Mesendoderm (in vitro differentiated cells): ENCODE results near the gene C18orf63.
"Not testable (repeated sequence)": the region's sequence is repeated elsewhere in the genome, so short reads cannot be mapped to it uniquely, and the experiment has no call there.

Source experiments
- DNase-seq: peaks from one replicate; pipeline ENCODE4 v3.0.0; 2013
- H2AK5ac ChIP-seq: 2 replicates; pipeline ENCODE4 v1.6.1; 2013; ENCODE audit warnings: low read length, inconsistent platforms
- H2BK120ac ChIP-seq: 2 replicates; pipeline ENCODE4 v1.6.1; 2013; ENCODE audit warnings: low read depth, mild to moderate bottlenecking, low read length, moderate library complexity, mixed read lengths
- H2BK15ac ChIP-seq: replicated peaks from 2 replicates; pipeline ENCODE4 v1.6.1; 2013; ENCODE audit warnings: low read depth, mild to moderate bottlenecking, moderate library complexity
- H2BK5ac ChIP-seq: 2 replicates; pipeline ENCODE4 v1.6.1; 2013; ENCODE audit warnings: low read length, inconsistent platforms
- H3K18ac ChIP-seq: 2 replicates; pipeline ENCODE4 v1.6.1; 2013; ENCODE audit warnings: mild to moderate bottlenecking, low read length, mixed read lengths
- H3K23ac ChIP-seq: one replicate; pipeline ENCODE4 v1.6.1; 2013; ENCODE audit warnings: low read length
- H3K27ac ChIP-seq: 2 replicates; pipeline ENCODE4 v1.5.1; 2013; ENCODE audit warnings: low read depth, mild to moderate bottlenecking, inconsistent platforms, low read length, moderate library complexity
- H3K27me3 ChIP-seq: 2 replicates; pipeline ENCODE4 v1.6.1; 2013; ENCODE audit warnings: low read length, control low read depth, mild to moderate bottlenecking, inconsistent platforms; ENCODE audit not compliant: insufficient read depth, poor library complexity
- H3K36me3 ChIP-seq: 2 replicates; pipeline ENCODE4 v1.6.1; 2013; ENCODE audit warnings: low read length, inconsistent platforms; ENCODE audit not compliant: control insufficient read depth, insufficient read depth
- H3K4ac ChIP-seq: one replicate; pipeline ENCODE4 v1.6.1; 2013; ENCODE audit warnings: low read depth, mild to moderate bottlenecking, low read length, moderate library complexity
- H3K4me1 ChIP-seq: 2 replicates; pipeline ENCODE4 v1.6.1; 2013; ENCODE audit warnings: low read depth, low read length, inconsistent platforms; ENCODE audit not compliant: control insufficient read depth
- H3K4me2 ChIP-seq: 2 replicates; pipeline ENCODE4 v1.6.1; 2013; ENCODE audit warnings: low read length
- H3K4me3 ChIP-seq: 2 replicates; pipeline ENCODE4 v1.5.1; 2013; ENCODE audit warnings: mild to moderate bottlenecking, low read length
- H3K56ac ChIP-seq: one replicate; pipeline ENCODE4 v1.6.1; 2013; ENCODE audit warnings: low read length
- H3K79me1 ChIP-seq: 2 replicates; pipeline ENCODE4 v1.6.1; 2013; ENCODE audit warnings: low read length, inconsistent platforms
- H3K79me2 ChIP-seq: 2 replicates; pipeline ENCODE4 v1.6.1; 2013; ENCODE audit warnings: mild to moderate bottlenecking, low read length; ENCODE audit not compliant: control insufficient read depth, insufficient read depth
- H3K9ac ChIP-seq: 2 replicates; pipeline ENCODE4 v1.6.1; 2013; ENCODE audit warnings: low read length, inconsistent platforms
- H4K5ac ChIP-seq: one replicate; pipeline ENCODE4 v1.6.1; 2013; ENCODE audit warnings: low read length
- H4K8ac ChIP-seq: one replicate; pipeline ENCODE4 v1.6.1; 2013; ENCODE audit warnings: low read depth, mild to moderate bottlenecking, control low read depth, low read length, moderate library complexity
- WGBS: extraction: QIAGEN DNeasy Blood & Tissue Kit; methylation state at CpG from one replicate; pipeline ENCODE4 v1.1.7; 2013; ENCODE audit warnings: low lambda C conversion rate, missing lambda C conversion rate; ENCODE audit not compliant: insufficient coverage; ENCODE audit errors: extremely low coverage; 5-methylcytosine and 5-hydroxymethylcytosine counted together

Gene C18orf63

GRCh38 chr18:74284191-74284979 is 31.3 kb upstream of the C18orf63 start:
- H3K27ac ChIP-seq: no peak overlapping the region

GRCh38 chr18:74284980-74285355 is 30.7 kb upstream of the C18orf63 start:
- Histone ChIP-seq H2BK120ac (no peak overlapping the region), H4K8ac (no peak overlapping the region), H3K4ac (no peak overlapping the region), H3K4me1 (peaks cover 18% of the 10 kb centered on the region), H3K4me3 (no peak overlapping the region), H3K27me3 (no peaks in the 10 kb centered on the region), H3K18ac (peak overlapping the region; percentile 15), H3K79me1 (peaks cover 2% of the 10 kb centered on the region), H2AK5ac (no peak overlapping the region), H3K27ac (no peak overlapping the region), H3K56ac (no peak overlapping the region), H3K4me2 (no peak overlapping the region), H2BK5ac (no peak overlapping the region), H3K36me3 (no peaks in the 10 kb centered on the region), H3K79me2 (peaks cover 5% of the 10 kb centered on the region), H4K5ac (no peak overlapping the region), H3K9ac (no peak overlapping the region), H2BK15ac (no peak overlapping the region), H3K23ac (no peak overlapping the region)
- DNase-seq: no peak
- WGBS: no CpG with 5 or more reads among the region's 1 CpG

More at GRCh38 chr18:74284191-74284979, 31.3 kb upstream of the C18orf63 start:
- no CpG with 5 or more reads among the region's 11 CpGs for WGBS
- Histone ChIP-seq H3K23ac (no peak overlapping the region), H2BK120ac (no peak overlapping the region), H3K4me3 (no peak overlapping the region), H4K8ac (no peak overlapping the region), H3K79me1 (peaks cover 2% of the 10 kb centered on the region), H3K4me1 (peaks cover 18% of the 10 kb centered on the region), H3K18ac (peak overlapping the region; percentile 15), H3K79me2 (peaks cover 7% of the 10 kb centered on the region), H3K27me3 (no peaks in the 10 kb centered on the region), H2BK5ac (no peak overlapping the region), H3K36me3 (no peaks in the 10 kb centered on the region), H2BK15ac (no peak overlapping the region), H3K4ac (no peak overlapping the region), H3K9ac (no peak overlapping the region), H3K56ac (no peak overlapping the region), H4K5ac (no peak overlapping the region), H3K4me2 (no peak overlapping the region), H2AK5ac (no peak overlapping the region)
- DNase-seq: no peak

GRCh38 chr18:74285583-74285982 is 30.1 kb upstream of the C18orf63 start:
- H4K8ac ChIP-seq, H3K4me2 ChIP-seq, H3K18ac ChIP-seq, H2BK5ac ChIP-seq, H3K79me2 ChIP-seq, H2BK120ac ChIP-seq, H3K56ac ChIP-seq, DNase-seq, H3K27ac ChIP-seq, H3K4ac ChIP-seq, H3K27me3 ChIP-seq, H3K79me1 ChIP-seq, H3K4me3 ChIP-seq, H3K23ac ChIP-seq, H3K9ac ChIP-seq, H3K36me3 ChIP-seq, H2BK15ac ChIP-seq, H4K5ac ChIP-seq, H2AK5ac ChIP-seq: not testable (repeated sequence)
- WGBS: no CpG with 5 or more reads among the region's 3 CpGs
- H3K4me1 ChIP-seq: peaks cover 18% of the 10 kb centered on the region

- no peaks in the 10 kb centered on the region for H3K36me3 ChIP-seq
Measured at GRCh38 chr18:74286106-74286855, 29.4 kb upstream of the C18orf63 start.

GRCh38 chr18:74286856-74287255 is 28.8 kb upstream of the C18orf63 start:
- peaks cover 12% of the 10 kb centered on the region for H3K4me1 ChIP-seq
- 100% methylated on average over 1 of the region's 2 CpGs for WGBS
- no peak overlapping the region for H3K4me3 ChIP-seq

More at GRCh38 chr18:74286106-74286855, 29.4 kb upstream of the C18orf63 start:
- Histone ChIP-seq H3K23ac (no peak overlapping the region), H3K79me1 (peaks cover 2% of the 10 kb centered on the region), H2BK5ac (no peak overlapping the region), H3K4me3 (no peak overlapping the region), H3K4me1 (peaks cover 14% of the 10 kb centered on the region), H3K9ac (no peak overlapping the region), H4K8ac (no peak overlapping the region), H3K27me3 (no peaks in the 10 kb centered on the region), H2AK5ac (no peak overlapping the region), H4K5ac (no peak overlapping the region), H3K4me2 (no peak overlapping the region), H2BK120ac (no peak overlapping the region), H3K4ac (no peak overlapping the region), H3K27ac (no peak overlapping the region), H3K18ac (no peak overlapping the region), H3K56ac (no peak overlapping the region), H2BK15ac (no peak overlapping the region), H3K79me2 (peaks cover 5% of the 10 kb centered on the region)
- no CpG with 5 or more reads among the region's 4 CpGs for WGBS
- DNase-seq: no peak

More at GRCh38 chr18:74286856-74287255, 28.8 kb upstream of the C18orf63 start:
- Histone ChIP-seq H3K4ac (no peak overlapping the region), H4K5ac (no peak overlapping the region), H3K79me1 (peaks cover 2% of the 10 kb centered on the region), H2BK120ac (no peak overlapping the region), H2AK5ac (no peak overlapping the region), H3K18ac (no peak overlapping the region), H3K4me2 (no peak overlapping the region), H3K23ac (no peak overlapping the region), H2BK5ac (no peak overlapping the region), H3K56ac (no peak overlapping the region), H2BK15ac (no peak overlapping the region), H3K36me3 (no peaks in the 10 kb centered on the region), H4K8ac (no peak overlapping the region), H3K79me2 (peaks cover 5% of the 10 kb centered on the region), H3K9ac (no peak overlapping the region), H3K27ac (no peak overlapping the region), H3K27me3 (no peaks in the 10 kb centered on the region)
- no peak for DNase-seq
